SIG-M5 treated with dmso at 0.1 percent for 504 hours (cell line): ENCODE data around the gene GARIN5A.

ENCODE experiments used
- DNase-seq: peaks from one replicate; lab custom pipeline; 2025; ENCODE audit not compliant: unreplicated experiment; lab: John Stamatoyannopoulos, UW

GARIN5A gene

DNA sequence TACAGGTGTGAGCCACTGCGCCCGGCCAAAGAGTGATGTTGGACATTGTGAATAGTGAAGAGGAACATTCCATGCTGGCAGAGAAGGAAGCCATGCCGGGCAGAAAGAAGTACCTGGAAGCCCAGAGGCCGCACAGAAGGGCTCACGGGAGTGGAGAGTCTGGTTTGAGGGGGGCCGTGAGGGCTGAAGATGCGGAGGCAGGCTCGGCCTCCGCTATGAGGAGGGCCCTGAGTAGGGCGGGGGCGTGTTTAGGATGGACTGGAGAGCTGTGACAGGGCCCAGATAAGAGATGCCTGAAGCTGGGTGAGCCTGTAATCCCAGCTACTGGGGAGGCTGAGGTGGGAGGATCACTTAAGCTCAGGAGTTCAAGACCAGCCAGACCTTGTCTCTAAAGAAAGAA, 32.7 kb upstream of the GARIN5A start:
- DNase-seq = no peak

GRCh38 chr19:50508843-50509190, 32.2 kb upstream of the GARIN5A start:
- DNase-seq = no peak

DNA sequence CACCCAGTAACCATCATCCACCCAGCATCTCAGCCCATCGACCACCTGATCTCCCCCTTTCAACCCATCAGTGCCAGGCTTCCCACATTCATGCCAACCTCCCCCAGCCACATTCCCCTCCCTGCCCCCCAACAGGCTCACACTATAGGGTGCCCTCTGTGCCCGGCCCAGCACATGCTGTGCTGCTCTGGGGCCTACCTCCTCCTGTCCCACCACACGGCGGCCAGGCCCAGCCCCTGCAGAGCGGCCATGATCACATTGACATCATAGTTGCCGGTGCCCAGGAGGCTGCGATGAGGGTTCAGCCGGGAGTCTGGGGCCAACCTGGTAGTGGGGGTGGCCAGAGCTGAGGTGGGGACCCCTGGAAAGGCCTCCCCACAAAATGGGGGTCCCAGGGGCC, 30.7 kb upstream of the GARIN5A start:
- no peak for DNase-seq

DNA sequence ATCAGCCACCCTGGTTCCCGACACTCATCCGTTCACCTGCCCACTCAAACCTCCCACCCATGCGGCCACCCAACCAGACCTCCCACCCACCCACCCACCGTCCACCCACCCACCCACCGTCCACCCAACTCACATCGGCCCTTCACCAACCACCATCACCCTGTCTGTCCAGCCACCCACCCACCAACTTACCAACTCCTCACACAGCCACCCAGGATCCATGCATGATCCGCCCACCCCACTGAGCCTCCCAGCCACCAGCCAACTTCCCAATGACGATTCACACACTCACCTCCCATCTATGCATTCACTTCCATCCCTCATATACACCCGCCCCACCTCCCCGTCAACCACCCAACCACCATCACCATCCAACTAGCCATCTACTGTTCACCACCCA, 30.1 kb upstream of the GARIN5A start:
- DNase-seq = no peak

- DNase-seq = no peak
Measured at GRCh38 chr19:50505856-50506611, 29.4 kb upstream of the GARIN5A start.

DNA sequence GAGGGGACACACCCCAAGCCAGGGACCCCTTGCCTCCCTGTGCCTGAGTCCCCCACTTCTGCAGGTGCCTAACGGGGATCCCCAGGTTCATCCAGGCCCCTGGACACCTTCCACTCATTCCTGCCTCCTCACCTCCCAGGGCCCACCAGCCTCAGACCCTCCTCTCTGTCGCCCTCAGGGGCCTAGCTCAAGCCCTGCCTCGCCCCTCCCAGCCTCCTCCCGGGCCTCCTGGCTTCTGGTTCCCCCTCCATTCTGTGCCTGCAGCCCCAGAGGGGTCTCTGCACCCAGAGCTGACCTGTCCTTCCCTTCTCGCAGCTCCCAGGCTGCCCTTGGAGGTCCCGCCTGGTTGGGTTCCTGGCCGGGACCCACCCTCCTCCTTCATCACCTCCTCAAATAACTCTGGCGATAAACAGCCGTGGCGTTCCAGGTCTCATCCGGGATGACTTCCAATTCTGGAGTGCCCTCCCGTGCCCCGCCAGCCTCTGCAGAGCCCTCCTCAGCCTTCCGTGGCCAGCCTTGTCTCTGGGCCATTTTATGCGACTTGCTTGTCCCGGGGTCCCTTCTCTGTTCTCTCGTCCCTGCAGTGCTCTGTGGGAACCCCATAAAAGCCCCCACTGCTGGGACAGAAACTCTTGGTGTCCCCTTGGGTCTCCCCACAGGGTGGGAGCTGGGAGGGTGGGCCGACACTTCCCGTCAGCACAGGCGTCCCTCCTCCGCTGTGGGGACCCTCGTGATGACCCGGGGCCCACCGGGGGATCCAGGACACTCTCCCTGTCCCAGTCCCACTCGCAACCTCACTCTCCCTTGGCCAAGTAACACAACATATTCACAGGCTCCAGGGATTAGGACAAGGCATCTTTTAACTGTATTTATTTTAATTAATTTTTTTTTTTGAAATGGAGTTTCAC, 25.2 kb upstream of the GARIN5A start:
- no peak for DNase-seq

DNA sequence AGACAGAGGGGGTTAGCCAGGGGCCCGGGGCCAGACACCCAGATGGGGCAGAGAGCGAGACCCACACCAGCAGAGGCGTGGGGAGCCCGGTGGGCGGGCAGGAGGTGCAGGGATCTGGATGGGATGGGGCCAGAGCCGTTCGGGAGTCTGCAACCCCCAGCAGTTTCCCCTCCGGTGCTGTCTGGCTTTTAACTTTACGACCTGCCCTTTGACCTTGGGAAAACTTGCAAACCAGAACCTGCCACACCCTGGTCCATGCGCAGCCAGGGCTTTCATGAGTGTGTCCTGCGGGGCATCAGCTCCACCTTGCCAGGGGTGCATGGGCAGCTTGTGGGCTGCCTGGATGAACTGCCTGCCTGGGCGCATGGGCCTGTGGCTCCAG, 24.5 kb upstream of the GARIN5A start:
- DNase-seq = no peak

DNA sequence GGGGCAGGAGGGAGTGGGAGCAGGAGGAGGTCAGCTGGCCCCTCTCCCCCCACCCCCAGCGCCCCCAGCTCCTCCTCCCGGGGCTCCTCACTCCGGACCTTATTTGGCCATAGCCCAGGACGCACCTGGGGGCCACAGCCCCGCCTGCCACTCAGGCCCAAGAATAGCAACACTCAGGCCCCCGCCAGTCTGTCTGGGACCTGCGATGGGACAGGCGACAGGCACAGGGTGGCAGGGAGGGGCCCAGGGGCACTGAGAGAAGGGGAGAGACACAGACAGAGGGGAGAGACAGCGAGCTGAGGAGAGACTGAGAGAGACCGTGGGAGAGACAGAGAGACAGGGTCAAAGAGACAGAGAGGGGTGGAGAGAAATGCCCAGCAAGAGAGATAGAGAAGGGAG, 24.1 kb upstream of the GARIN5A start:
- DNase-seq = no peak

DNA sequence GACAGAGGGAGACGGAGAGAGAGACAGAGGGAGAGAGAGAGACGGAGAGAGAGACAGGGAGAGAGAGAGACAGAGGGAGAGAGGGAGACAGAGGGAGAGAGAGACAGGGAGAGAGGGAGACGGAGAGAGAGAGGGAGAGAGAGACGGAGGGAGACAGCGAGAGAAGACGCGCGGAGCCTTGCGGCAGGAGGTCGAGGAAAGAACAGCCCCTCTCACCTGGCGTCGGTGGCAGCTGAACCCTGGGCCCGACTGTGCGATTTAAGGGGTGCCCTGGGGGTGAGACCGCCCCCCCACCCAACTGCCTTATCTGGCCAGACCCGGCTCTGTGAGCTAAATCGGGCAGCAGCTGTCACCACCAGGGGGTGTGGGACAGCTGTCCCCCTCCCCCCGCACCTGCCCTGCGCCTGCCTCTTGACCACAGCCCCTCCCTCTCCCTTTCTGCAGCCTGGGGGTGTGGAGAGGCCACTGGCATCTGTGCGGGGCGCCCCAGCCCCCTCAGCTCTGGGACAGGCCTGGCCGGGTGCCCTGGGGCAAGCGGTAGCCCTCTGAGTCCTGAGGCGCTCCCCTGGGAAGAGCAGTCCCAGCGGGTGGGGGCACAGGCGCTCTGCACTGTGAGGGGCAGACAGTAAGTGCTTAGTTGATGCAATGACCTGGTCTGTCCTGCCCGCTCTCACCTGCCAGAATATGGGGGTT, 23.6 kb upstream of the GARIN5A start:
- no peak for DNase-seq

GRCh38 chr19:50498219-50499056, 21.8 kb upstream of the GARIN5A start:
- no peak for DNase-seq

- DNase-seq = no peak
Measured at GRCh38 chr19:50497022-50497405, 20.4 kb upstream of the GARIN5A start.

DNA sequence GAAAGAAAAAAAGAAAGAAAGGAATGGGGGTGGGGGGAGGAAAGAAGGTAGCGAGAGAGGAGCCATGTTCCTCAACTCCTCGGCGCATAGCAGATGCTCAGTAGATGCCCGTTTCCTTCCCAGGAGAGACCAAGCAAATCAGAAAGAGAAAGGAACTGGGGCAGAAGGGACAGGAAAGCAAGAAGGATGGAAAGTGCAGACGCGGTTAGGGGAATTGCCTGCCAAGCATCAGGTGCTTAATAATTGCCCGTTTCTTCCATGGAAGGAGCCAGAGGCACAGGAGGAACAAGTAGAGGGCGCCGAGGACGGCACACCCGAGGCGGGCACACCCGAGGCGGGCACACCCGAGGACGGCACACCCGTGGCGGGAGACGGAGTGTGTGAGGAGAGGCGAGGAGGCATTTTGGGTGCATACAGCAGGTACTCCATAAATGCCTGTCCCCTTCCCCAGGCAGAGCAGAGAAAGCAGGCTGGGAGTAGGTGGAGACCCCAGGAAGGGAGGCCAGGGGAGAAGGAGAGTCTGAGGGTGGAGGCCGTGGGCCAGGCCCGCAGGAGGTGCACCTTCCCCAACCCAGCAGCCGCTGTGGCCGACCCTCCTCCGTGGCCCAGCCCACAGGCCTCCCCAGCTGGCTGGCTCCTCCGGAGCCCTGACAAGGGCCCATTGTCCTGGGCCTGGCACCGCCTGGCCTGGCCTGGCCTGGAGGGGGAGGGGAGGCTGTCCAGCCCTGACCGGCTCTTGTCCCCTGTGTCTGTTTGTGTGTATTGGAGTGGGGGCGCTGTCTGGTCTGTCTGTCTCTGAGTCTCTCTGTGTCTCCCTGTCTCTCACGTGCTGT, 19.8 kb upstream of the GARIN5A start:
- DNase-seq = no peak

GRCh38 chr19:50495020-50495531, 18.4 kb upstream of the GARIN5A start:
- no peak for DNase-seq

DNA sequence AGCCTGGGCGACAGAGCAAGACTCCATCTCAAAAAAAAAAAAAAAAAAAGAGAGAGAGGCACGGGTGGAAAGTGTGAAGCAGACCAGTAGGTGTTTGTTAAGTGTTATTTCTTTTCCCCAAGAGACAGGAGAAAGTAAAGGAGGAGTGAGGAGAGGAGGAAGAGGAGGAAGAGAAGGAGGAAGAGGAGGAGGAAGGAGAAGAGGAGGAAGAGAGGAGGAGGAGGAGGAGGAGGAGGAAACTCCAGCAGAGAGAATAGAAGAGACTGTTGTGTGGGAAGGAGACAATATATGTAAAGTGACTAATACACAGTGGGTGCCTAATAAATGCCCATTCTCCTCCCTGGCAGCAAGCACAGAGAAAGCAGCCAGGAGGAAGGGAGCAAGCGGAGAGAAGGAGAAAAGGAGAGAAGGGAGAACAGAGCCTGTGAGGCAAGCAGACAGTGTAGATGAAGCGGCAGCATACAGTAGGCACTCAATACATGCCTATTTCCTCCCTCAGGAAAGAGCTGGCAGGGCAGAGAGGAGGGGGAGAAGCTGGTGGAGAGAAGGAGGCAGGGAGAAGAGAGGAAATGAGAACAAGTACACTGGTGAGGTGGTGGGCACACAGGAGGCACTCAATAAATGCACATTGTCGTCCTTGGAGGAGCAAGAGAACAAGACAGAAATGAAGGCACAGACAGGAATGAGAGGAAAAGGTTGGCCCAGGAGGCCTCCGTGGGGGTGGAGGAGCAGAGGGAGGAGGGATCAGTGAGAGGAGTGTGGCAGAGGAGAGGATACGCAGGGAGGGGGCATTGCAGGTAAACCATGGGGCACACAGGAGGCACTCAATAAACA, 17.8 kb upstream of the GARIN5A start:
- no peak for DNase-seq

GRCh38 chr19:50493171-50493570, 16.5 kb upstream of the GARIN5A start:
- DNase-seq = no peak

DNA sequence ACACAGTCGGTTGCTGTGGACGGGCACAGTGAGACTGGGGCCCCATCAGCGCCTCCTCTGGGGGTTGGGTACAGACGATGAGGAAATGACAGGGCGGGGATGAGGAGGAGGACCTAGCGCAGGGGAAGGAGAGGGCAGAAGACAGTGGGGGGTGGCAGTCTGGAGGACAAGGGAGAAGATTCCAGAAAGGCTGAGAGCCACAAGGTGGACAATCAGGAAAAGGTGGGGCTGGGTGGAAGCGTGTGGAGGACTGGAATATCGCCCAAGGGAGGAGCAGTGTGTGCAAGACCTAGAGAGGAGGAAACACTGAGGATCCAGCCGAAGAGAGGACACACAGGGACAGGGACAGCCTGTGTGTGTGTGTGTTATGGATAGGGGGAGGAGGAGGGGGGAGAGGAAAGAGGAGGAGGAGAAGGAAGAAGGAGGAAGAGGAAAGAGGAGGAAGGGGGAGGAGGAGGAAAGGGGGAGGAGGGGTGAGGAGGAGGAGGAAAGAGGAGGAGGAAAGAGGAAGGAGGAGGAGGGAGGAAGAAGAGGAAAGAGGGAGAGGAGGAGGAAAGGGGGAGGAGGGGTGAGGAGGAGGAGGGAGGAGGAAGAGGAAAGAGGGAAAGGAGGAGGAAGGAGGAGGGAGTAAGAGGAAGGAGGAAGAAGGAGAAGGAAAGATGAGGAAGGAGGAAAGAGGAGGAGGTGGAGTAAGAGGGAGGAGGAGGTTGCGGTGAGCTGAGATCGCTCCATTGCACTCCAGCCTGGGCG, 15.8 kb upstream of the GARIN5A start:
- DNase-seq = peak; percentile 66

- DNase-seq = no peak
Measured at GRCh38 chr19:50490991-50491472, 14.4 kb upstream of the GARIN5A start.

DNA sequence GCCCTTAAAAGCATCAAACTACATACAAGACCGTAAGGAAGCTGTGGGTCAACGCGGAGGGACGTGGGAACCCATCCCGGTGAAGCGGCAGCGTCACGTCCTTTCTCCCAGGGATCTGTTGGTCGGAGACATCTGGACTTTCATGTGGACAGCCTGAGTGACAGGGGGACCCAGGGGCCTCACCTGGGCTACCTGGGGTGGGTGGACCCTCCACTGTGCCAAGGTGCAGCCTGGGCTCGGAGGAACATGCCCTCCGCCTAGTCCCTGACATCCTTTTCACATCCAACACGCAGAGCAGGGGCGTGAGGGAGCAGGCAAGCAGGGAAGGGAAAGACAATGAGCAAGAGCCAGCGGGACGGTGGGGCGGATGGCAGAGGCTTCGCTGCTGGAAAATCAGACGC, 13.8 kb upstream of the GARIN5A start:
- DNase-seq = no peak
